CD4-positive, alpha-beta T cell treated with Interleukin-4 for 1 hour (primary cell): ENCODE data around the gene TMEM95.

Source experiments
- DNase-seq, 2 donors: peaks; one replicate each; pipeline ENCODE4 v3.0.0-alpha.2; 2020 to 2022

TMEM95 gene

GRCh38 chr17:7380855-7381683 lies 26.1 kb downstream of the TMEM95 start, which contains the start of gene TNK1:
TNK1 (plus strand) TSS chr17:7381089; CDS start chr17:7382927, 1,838 bp downstream.
- DNase-seq: no peak

DNA sequence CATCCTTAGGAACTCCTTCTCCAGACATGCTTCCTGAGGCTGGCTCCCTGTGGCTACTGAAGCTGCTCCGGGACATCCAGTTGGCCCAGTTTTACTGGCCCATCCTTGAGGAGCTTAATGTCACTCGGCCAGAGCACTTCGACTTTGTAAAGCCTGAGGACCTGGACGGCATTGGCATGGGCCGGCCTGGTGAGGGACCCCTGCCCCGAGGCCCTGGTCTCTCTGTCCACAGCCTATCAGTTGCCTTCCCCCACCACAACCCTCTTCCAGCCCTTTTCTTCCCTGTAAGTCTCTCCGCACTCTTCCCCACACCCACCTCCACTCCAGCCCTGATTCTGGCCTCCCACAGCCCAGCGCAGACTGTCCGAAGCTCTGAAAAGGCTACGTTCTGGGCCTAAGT lies 27.9 kb downstream of the TMEM95 start:
- no peak for DNase-seq

DNA sequence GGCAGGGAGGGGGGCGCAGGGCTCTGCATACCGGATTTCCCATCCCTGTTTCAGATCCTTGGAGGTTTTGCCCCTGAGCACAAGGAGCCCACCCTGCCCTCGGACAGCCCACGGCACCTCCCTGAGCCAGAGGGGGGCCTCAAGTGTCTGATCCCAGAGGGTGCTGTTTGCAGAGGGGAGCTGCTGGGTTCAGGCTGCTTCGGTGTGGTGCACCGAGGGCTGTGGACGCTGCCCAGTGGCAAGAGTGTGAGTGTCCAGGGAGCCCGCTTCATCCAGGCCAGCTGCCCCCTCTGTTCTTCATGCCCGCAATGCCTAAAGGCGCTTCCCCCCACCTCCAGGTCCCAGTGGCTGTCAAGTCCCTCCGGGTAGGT lies 28.4 kb downstream of the TMEM95 start:
- DNase-seq: no peak

- DNase-seq: peak; percentile 79 to 85
Measured at GRCh38 chr17:7383742-7384488, 29.0 kb downstream of the TMEM95 start.

DNA sequence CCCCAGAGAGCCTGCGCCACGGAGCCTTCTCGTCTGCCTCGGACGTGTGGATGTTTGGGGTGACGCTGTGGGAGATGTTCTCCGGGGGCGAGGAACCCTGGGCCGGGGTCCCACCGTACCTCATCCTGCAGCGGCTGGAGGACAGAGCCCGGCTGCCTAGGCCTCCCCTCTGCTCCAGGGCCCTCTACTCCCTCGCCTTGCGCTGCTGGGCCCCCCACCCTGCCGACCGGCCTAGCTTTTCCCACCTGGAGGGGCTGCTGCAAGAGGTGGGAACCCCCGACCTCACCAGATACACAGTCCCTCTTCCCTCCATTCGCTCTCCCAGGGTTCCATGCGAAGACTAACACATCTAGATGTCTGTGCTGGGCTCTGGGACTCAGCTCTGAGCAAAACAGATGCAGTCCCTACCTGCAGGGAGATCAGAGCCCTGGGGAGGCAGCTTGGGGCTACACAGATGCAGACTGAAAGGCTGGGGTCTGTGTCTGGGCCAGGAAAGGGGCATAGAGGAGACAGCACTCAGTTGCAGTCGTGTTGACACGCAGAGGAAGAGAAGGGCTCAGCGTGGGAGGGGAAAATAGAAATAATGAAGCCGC lies 29.6 kb downstream of the TMEM95 start:
- no peak for DNase-seq

DNA sequence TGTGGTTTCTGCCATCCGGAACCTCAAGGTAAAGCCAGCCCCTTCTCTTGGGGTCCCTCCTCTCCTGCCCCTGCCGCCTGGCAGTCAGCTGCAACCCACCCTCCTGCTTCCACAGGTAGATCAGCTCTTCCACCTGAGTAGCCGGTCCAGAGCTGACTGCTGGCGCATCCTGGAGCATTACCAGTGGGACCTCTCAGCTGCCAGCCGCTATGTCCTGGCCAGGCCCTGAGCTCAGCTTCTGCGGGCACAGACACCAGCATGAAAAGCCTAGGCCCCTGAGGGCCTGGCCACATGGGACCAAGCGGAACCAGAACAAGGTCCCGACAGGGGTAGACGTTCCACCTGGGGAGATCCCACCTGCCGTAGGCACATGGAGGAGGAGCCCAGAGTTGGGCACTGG lies 33.9 kb downstream of the TMEM95 start:
- DNase-seq: no peak

GRCh38 chr17:7389924-7390910 lies 35.3 kb downstream of the TMEM95 start:
- no peak for DNase-seq

DNA sequence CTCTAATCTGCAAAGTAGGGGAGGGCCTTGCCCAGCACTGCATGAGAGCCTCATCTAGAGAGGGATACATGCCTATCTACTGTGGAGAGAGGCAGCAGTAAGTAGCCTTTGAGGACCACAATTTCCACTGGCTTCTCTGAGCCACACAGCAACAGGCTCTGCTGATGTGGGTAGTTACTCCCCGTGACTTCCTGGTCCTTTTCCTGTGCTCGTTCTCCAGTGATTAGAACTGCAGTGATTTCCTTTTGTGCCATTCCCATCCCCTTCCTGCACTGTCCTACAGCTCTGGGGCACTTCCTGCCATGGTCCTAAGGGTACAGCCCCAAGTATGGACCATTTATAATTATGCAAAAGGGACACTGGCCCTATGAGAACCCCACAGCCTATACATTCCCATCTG lies 36.4 kb downstream of the TMEM95 start:
- no peak for DNase-seq

- DNase-seq: no peak
Measured at GRCh38 chr17:7392696-7393612, 38.0 kb downstream of the TMEM95 start.

DNA sequence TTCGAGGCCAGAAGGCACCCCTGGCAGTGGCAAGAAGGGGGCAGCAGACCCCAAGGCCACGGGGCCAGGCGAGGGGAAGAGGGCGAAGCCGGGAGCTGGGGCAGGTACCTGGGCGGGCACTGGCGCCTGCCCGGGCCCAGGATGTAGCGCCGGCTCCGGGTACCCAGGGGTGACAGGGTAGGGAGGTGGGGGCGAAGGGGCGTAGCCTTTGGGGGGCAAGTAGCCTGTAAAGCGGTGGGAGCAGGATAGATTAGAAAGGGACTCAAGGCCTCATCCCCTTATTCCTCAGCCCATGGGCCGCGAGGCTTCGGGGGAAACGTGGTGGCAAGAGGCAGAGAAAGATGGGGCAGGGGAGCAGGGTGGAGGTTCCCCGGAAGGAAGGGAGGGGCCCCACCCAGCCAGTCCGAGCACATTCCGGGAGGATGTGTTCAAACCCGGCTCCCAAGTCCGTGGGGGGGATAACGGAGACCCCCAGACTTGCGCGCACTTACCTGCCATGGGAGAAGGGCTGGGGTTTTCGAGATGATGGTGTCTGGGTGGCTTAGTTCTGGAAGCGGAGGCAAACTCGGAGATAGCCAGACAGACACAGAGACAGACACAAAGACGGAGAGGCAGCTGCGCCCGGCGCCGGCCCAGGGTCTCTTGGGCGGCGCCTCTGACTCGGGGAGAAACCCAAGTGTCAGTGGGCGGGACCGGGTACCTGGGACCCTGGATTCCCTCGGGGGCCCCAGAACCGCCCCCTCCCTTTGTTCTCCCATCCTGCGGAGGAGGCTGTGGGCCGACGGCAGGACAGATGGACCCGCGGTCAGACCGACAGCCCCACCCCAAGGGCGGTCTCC lies 38.9 kb downstream of the TMEM95 start:
- peak; percentile 80 to 83 for DNase-seq

DNA sequence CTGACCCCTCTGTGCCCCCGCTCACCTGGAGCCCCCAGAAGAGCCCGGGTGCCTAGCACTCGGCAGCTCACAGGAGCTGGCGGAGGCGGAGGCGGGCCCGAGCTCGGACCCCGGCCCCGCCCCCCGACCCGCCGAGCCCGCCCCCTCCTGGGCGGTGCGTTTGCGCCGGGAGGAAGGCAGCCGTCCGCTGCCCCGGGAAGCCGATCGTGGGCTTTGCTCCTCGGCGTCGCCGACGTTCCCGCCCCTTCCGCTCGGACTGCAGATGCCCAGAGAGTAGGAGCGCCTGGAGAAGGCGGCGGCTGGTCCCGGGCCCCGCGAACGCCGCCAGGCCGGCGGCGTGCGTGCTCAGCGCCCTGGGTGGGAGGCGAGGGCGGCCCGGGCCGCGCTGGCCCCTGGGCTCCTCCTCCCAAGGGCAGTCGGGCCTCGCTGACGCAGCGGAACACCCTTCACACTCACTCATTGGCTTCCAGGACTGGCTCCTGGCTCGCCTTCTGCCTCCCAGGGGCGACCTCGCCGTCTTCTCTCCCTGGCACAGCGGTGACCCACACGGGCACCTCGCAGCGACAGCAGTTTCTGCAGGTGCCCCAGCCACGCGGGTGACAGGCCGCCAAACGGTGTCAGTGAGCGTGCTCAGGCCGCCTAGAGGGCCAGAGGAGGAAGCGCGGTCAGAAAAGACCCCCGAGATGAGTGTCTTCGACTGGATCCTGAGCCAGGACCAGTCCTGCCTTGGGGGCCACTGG lies 39.7 kb downstream of the TMEM95 start, which contains the start of gene PLSCR3:
TSS of gene PLSCR3 (minus strand) at position 74 of the 740 bp plus-strand sequence. CDS start 415 bp downstream, outside the sequence.
- DNase-seq: peak; percentile 78 to 85

GRCh38 chr17:7396147-7396546 lies 41.2 kb downstream of the TMEM95 start:
- no peak for DNase-seq

DNA sequence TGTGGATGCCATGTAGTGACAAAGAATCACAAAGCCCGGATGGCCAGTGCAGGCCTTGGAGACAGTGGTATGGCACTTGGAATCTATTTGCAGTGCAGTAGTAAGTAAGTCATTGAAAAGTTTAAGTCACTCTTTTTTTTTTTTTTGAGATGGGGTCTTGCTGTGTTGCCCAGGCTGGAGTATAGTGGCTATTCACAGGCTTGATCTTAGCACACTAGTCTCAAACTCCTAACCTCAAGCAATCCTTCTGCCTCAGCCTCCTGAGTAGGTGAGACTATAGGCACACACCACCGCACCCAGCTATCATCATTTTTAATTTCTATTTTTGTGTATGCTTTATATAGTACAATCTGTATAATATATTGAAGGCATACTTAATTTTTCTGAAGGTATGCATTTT lies 43.7 kb downstream of the TMEM95 start:
- no peak for DNase-seq

GRCh38 chr17:7403043-7403726 lies 48.2 kb downstream of the TMEM95 start:
- peak in 1 of 2 donors; percentile 15 for DNase-seq

- no peak for DNase-seq
Measured at GRCh38 chr17:7403727-7403976, 48.7 kb downstream of the TMEM95 start.

DNA sequence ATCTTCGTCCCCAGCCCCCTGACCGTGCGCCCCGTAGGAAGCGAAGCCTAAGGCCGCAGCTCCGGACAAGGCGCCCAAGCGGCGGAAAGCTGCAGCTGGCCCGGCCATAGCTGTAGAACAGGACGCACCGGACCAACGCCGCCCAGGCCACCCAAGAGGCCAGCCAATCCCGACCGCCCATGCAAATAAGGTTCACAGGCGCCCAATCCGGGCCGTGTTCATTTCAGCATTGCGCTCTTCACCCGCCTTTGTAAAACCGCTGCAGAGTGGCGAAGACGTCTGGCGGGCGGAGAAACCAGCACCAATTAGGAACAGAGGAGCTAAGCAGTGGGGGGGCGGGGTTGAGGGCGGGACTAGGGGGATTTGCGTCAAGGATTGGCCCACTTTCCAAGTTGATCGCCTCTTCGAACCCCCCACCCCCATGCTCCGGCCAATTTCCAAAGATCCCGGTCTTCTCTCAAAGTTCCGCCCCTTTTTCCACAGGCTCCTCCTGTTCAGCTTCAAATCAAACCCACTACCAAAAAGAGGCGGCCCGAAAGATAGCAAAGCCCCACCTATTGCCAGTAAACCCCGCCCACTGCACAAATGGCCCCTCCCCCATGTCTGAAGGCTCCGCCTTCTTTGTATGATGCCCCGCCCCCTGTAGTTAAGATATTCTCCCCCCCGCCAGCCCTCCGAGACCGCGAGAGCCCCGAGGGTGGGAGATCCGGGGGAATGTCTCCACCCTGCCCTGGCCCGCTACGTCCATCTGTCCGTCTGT lies 49.2 kb downstream of the TMEM95 start, which contains the start of gene TMEM256:
TSS of gene TMEM256 (minus strand) at position 121 of the 760 bp plus-strand sequence. CDS start at position 108, 13 bp downstream.
- DNase-seq: peak; percentile 97 to 98

- peak in 1 of 2 donors; percentile 73 for DNase-seq
Measured at GRCh38 chr17:7404737-7405349, 49.9 kb downstream of the TMEM95 start.
